COLO668 (cell line): ENCODE results near the gene LMBR1.
"Not testable (repeated sequence)": the region's sequence is repeated elsewhere in the genome, so short reads cannot be mapped to it uniquely, and the experiment has no call there.

Experiments
- DNase-seq: peaks from one replicate; lab custom pipeline; 2025; ENCODE audit not compliant: unreplicated experiment; lab: John Stamatoyannopoulos, UW

LMBR1 gene

DNA sequence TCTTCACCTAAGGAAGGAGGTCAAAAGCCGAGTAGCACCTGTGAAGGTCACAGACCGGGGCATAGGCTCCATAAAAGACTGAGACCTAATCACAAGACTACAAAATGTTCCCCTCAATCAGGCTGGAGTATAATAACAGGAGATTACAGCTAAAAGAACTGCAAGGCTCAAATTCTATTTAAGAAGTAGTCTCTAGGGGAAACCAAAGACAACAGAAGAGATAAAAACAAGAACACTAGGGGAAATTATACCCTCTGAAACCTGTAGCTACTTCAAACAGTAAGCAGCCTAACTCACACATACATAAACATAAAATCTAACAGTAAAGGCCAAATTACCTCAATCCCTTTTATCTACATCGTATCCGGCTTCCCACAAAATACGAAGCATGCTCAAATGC lies 38.3 kb downstream of the LMBR1 start:
- DNase-seq: no peak

DNA sequence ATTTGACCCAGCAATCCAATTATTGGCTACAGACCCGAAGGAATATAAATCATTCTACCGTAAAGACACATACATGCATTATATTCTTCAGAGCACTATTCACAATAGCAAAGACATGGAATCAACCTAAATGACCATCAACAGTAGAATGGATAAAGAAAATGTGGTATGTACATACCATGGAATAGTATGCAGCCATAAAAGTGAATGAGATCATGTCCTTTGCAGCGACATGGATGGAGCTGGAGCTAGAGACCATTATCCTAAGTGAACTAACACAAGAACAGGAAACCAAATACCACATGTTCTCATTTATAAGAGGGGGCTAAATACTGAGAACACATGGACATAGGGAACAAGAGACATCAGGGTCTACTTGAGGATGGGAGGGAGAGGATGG lies 44.0 kb downstream of the LMBR1 start:
- no peak for DNase-seq

DNA sequence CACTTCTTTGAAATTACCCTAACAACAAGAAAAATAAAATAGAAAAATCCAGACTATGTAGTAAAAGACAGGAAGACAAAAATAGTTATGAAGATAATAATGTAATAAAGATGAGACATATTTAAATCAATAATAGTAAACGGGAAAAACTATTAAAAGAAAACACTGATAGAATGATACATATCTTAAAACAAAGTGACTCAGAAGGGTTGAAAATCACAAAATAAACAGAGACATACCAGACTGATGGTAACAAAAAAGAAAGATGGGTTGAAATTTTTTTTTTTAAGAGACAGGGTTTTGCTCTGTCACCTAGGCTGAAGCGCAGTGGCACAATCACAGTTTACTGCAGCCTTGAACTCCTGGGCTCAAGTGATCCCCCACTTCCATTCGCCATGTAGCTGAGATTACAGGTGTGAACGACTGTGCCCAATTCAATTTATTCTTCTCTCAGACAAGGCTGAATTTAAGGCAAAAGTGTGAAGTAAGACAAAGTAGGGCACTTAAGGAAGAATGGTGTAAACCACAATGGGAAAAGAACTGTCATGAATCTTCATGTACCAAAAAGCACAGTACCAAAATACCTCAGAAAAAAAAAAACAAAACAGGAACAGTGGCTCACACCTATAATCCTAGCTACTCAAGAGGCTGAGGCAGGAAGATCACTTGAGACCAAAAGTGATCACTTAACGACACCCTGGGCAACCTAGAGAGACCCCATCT lies 47.4 kb downstream of the LMBR1 start:
- DNase-seq: no peak

DNA sequence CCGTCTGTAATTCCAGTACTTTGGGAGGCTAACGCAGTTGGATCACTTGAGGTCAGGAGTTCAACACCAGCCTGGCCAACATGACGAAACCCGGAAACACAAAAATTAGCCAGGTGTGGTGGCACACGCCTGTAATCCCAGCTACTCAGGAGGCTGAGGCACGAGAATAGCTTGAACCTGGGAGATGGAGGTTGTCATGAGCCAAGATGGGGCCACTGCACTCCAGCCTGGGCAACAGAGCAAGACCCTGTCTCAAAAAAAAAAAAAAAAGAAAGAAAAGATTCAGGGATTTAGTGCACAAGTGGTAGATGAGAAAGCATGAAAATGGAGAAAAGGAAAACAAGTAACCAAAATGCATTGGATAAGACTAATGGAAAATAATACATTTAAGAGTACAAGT lies 49.4 kb downstream of the LMBR1 start:
- not testable (repeated sequence) for DNase-seq

DNA sequence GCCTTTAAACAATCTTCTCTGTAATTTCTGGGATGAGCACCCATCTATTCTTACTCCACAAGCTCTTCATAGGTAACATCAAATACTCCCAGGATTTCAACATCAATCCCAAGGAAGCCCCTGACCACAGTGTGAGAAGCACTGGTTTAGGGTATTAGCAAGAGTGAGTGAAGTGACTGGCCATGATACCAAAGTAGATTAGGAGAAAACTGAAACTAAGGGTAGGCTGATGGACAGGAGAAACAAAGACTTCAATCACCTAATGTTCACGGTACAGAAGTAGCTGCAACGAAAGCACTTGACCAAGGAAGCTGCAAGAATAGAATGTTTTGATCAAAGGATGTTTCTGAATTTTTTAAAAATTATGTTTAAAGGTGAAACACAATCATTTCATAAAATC lies 49.8 kb downstream of the LMBR1 start:
- no peak for DNase-seq

DNA sequence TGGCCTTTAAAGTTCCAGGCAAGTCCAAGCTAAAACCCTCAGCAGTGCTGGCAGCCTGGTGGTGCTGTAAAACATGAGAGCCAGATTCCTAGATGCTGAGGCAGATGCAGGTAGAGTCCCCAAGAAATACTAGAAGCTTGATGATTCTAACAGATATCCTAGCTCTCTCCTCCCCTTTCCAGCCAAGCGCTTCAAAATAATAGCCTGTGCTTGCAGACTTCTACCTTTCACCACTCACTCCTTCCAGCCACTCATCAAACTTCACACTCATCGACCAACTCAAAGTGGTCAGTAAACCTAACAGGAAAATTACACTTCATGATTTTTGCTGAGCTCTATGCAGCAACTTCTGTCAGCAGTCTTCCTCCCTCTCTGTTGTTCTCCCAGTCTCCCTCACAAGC lies 50.2 kb downstream of the LMBR1 start:
- DNase-seq: no peak

DNA sequence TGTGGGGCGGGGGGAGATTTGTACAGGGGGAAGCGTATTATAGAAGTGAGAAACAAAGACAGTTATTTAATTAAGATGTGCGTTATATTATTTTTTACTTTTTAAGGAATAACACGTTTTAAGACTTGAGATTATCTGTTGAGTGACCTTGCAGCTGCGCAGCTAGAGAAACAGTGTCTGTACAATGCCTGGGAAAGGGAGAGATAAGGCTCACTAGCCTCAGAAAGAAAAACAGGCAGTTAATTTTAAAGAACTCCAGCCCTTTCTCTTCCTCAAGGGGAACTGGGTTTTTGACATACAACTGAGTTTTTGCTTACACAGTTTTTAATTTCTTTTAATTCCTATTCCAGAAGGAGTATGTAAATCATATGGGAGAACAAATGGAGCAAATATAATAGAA lies 50.7 kb downstream of the LMBR1 start:
- no peak for DNase-seq

DNA sequence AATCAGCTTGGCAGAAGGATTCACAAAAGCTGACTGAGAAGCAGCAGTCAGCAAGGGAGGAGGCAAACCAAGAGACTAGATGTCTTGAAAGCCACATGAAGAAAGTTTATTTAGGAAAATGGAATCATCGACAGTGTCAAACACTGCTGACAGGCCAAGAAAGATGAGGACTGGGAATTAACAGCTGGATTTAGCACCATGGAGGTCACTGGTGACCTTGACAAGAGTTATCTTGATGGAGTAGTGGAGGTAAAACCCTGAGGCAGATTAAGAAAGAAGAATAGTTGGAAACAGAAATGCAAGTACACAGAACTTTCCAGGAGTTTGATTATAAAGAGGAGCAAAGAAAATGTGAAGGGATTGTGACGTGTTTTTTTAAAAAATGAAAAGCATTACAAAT lies 51.5 kb downstream of the LMBR1 start:
- DNase-seq: no peak

DNA sequence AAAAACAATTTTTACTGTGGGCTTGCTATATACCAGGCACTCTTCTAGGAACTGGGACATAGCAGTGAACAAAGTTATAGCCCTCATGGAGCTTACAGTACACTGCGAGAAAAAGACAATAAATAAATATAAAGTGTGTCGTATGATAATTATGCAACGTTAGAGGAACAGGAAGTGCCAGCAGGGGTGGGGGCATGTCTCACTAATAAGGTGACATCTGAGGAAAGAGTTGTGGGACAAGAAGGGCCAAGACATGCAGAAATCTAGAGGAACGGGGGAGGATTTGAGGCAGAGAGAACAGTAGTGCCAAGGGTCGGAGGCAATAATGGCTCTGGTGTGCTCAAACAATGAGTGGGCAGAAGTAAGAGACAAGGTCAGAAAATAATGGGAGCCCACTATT lies 52.8 kb downstream of the LMBR1 start:
- DNase-seq: no peak

DNA sequence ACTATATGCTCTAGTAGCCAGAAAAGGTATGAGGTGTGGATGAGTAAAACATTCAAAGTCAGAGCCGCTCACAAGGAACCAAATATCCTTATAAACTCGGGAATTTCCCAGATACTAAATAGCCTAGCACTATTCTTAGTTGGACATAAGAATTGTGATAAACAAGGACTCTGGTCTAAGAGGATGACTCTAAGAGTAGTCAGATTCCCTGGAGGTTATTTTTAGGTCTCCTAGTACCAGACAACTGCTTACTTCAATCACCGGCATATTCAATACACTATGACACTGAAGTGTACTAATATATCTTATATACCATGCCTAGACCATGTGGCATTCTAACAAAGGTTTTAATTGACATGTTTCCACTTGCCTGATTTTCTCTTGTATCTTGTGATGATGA lies 56.5 kb downstream of the LMBR1 start:
- no peak for DNase-seq

DNA sequence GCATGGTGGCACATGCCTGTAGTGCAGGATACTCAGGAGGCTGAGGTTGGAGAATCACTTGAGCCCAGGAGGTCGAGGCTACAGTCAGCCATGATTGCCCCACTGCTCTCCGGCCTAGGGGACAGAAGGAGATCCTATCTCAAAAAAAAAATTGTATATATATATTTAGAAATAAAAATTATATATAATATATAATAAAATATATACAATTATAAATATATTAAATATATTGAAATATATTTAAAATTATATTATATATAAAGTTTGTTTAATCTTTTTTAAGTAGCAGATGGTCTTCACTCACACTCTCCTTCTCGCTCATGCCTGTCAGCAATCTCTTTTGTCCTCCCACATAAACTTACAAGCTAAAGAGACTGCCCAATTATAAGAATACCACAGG lies 58.5 kb downstream of the LMBR1 start:
- DNase-seq: no peak

DNA sequence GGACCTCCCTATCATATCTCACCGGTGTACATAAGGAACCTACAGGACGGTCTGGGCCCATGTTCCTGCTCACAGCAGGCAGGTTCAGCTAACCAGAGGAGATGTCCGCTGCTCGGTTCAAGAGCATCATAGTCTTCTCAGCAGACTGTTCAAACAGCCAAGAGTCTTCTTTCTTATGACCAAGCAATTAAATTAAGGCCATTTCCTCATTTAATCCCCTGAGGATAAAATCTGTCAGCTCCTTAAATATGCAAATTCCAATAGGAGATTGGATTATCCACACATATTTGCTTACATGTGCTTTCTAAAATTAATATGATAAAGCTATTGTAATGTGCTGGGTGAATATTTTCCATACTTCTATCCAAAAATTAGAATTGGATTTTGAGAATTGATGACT lies 59.7 kb downstream of the LMBR1 start:
- DNase-seq: no peak

DNA sequence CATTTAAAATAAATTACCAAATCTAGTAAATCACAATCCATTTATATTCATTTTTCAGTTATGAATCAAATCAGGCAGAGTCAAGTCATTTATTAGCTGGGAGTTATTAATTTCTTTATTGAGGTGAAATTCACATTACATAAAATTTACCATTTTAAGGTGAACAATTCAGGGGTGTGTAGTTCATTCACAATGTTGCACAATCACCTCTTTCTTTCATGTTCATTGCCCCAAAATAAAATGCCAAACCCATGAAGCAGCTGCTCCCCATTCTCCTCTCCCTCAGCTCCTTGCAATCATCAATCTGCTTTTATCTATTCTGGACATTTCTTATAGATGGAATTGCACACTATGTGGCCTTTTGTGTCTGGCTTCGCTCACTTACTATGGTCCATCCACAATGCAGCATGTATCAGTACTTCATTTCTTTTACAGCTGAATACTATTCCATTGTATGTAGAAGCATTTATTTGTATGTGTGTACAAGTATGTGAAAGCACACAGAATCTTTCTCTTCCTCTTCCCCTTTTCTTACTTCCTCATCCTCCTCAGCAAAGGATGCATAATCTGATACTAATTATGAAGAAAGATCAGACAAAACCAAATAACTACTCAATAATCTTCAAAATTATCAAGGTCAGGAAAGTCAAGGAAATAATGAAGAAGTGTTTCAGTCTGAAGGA lies 60.6 kb downstream of the LMBR1 start:
- no peak for DNase-seq

DNA sequence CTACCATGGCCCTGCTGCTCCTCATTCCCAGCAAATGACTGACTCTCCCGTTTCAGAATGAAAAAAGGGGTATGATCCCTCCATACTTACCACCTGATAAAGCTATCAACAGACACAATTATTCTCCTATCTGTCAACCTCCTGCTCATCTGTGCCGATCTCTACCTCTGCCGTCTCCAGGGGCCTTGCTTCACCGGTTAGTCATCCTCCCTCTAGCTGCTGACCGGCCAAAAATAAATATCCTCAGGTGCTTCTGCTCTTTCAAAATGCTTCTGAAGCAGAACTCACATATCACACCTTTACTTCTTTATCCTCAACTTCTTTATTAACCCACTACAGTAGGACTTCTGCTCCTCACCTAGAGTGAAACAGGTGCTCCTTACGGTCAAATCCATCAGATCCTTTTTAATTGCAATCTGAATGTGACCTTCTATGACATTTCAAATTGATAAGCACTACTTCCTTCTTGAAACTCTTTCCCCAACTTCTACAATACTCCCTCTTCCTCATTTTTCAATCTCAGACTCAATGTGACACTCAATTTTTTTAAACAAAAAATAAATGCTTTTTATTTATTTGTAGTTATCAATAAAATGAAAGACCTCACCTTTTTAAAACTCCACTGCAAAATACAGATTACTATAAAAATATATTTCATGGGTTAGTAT lies 63.2 kb downstream of the LMBR1 start:
- no peak for DNase-seq

DNA sequence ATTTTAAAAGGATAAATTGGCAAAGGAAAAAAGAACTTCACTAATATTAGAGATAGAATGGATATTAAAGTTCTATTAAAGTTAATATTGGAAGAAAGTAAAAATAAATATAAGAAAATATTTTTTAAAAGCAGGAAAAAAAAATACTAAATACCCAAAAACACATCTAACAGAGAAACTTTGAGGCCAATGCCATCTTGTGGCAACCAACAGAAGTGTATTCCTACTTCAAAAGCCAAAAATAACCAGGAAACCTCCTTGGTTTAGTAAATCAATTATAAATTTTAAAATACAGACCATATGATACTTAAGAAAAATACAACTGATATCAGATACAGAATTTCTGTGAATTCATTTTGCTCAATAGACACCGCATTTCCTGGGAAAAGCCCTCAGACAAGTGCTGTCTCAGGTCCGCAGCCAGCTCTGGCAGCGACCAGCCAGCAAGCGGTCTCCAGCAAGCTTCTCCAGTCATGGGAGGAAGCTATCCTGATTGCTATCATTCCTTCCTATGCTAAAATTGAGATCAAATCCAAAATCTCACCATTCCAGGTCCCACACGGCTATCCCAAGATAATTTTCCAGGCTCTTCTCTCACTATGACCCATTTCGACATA lies 65.3 kb downstream of the LMBR1 start:
- DNase-seq: no peak

DNA sequence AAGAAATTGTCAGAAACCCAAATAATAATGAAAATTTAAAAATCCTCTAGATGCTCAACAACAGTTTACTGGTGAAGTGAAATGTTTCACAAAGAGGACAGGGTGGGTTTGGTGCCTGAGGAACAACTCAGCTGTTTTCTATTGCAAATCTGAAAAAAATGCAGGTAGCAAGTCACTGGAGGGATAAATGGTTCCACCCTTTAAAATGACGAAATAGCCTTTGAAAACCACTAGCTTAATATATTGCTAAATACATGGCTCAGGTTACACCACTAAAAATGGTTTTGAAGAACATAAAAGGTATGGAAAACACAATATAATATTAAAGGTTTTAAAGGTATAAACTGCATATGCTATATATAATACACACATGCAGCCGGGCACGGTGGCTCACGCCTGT lies 69.5 kb downstream of the LMBR1 start:
- DNase-seq: no peak

DNA sequence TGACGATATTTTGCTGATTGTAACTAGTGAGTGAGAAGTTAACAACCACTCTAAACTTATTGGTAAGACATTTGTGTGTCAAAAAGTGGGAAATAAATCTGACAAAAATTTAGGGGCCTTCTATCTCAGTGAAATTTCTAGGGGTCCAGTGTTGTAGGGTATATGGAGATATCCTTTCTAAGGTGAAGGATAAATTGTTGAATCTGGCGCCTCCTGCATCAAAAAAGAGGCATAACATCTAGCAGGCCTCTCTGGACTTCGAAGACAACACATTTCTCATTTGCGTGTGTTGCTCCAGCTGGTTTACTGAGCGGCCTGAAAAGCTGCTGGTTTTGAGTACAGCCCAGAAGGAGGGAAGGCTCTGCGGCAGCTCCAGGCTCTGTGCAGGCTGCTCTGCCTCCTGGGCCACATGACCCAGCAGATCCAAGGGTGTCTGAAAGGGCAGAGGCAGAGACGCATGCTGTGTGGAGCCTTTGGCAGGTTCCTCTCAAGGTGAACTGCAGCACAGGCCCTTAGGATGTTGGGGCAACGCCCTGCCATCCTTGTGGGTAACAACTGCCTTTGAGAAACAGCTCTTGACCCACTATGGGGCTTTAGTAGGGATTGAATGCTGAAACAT lies 72.4 kb downstream of the LMBR1 start:
- DNase-seq: no peak

DNA sequence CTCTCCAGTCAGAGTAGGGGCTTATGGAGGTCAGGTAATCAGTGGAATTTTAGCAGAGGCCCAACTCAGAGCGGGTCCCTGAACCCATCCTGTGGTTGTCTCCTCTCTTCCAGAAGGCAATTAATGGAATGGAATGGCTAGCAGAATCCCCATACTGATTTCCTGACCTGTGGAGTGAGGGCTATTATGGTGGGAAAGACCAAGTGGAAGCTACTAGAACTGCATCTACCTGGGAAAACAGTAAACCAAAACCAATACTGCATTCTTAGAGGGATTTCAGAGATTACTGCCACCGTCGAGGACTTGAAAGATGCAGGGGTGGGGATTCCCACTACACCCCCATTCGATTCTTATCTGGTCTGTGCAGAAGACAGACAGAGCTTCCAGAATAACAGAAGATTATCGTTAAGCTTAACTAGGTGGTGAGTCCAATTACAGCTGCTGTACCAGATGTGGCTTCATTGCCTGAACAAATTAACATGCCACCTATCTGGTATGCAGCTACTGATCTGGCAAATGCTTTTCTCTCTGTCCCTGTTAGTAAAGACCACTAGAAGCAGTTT lies 73.2 kb downstream of the LMBR1 start:
- no peak for DNase-seq

DNA sequence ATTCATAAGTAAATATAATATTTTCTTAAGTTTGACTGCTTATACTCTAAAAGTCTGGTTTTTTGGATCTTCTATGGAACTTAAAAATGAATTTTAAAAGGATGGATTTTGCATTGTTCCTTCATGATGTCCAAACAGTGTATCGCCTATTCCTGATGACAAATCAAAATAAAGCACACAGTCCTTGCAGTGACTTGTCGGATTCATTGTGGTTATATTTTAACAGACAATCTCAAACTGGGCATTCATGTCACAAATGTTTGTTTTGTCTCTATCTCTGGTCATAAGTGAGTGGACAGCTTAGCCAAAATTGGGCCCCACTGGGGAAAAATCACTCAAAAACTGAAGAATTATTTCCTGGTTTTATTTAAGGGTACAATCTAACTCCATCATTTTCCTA lies 74.8 kb downstream of the LMBR1 start:
- no peak for DNase-seq

DNA sequence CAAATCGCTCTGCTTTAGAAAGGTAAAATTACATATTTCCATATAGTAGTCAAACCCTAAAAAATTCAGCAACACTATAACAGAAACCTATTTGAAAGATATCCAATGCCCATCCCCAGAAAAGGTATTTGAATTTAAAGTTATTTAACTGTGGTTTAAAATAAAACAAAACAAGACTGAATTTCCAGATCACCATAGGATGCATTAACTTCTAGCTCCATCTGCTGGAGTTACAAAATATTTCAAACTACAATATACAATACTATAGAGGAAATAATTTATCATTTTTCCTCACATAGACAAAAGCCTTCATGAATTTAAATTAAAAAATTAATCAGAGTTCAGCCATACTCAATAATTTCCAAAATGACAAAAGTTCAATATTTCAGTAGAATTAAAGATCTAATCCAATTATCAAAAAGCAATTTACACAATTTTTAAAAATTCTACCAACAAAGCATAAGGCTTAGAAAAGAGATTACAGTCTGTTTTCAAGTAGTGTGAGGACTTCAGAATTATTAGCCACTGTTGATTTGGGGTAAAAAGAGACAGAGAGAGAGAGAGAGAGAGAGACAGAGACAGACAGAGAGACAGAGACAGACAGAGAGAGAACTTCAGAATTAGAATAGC lies 75.9 kb downstream of the LMBR1 start:
- no peak for DNase-seq

DNA sequence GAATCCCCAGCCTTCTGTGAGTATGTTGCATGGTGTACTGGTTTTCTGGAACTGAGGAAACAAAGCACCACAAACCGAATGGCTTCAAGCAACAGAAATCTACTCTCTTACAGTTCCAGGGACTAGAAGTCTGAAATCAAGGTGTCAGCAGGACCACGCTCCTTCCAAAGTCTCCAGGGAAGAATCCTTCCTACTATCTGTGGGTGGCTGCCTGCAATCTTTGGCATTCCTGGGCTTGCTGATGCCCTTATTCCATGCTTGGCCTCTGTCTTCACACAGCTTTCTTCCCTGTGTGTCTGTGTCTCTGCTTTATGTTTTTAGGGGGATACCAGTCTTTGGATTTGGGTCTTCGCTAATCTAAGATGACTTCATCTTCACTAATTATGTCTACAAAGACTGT lies 81.3 kb downstream of the LMBR1 start:
- DNase-seq: no peak
